Measurements from ENCODE around the gene USP6NL. TPM values are rescaled to one million over a fixed set of nuclear protein-coding genes. Genes with fewer than 3 reads are reported as not detected.

The USP6NL gene
- total and polyA plus RNA-seq, 2 of the 13 experiments (the other 11 are each of a cell fraction or from before 2014, with no cell fraction given) = 10.5 to 22.9 TPM

DNA sequence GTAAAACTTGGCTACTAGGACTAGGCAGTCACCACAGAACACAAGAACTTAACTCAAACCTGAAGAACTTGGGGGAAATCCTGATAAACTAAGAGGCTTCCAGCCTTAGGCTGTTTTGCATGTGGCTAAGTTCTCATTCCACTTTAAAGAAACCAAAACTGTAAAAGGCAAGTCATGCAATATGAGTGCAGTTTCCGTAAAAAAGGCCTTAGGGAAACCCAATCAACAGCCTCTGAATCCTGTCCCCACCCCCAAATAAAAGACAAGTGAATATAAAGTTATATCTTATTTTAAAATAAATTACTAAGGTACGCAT, 95.1 kb downstream of the USP6NL start (continued):
- TF ChIP-seq ZNF775 (CRISPR knock-in tag; IDR thresholded peaks at IDR 0.05; ENCODE audit: borderline replicate concordance) (no peak), HOXA9 (CRISPR knock-in tag; IDR thresholded peaks at IDR 0.05; ENCODE audit: borderline replicate concordance) (no peak), ZBTB7B (CRISPR knock-in tag; IDR thresholded peaks at IDR 0.05) (no peak), ZMAT3 (CRISPR knock-in tag; conservative IDR thresholded peaks at IDR 0.05) (no peak), ZNF724P (CRISPR knock-in tag; IDR thresholded peaks at IDR 0.05; ENCODE audit: borderline replicate concordance) (no peak), HHEX (CRISPR knock-in tag; IDR thresholded peaks at IDR 0.05) (no peak), ZFP90 (CRISPR knock-in tag; IDR thresholded peaks at IDR 0.05; ENCODE audit: borderline replicate concordance) (no peak), EED (CRISPR knock-in tag; IDR thresholded peaks at IDR 0.05) (no peak), ZNF7 (CRISPR knock-in tag; IDR thresholded peaks at IDR 0.05) (no peak)
- TF ChIP-seq, protein P1, sequence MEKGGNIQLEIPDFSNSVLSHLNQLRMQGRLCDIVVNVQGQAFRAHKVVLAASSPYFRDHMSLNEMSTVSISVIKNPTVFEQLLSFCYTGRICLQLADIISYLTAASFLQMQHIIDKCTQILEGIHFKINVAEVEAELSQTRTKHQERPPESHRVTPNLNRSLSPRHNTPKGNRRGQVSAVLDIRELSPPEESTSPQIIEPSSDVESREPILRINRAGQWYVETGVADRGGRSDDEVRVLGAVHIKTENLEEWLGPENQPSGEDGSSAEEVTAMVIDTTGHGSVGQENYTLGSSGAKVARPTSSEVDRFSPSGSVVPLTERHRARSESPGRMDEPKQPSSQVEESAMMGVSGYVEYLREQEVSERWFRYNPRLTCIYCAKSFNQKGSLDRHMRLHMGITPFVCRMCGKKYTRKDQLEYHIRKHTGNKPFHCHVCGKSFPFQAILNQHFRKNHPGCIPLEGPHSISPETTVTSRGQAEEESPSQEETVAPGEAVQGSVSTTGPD (CRISPR knock-in tag; IDR thresholded peaks at IDR 0.05) = no peak
- TF ChIP-seq, protein P2, sequence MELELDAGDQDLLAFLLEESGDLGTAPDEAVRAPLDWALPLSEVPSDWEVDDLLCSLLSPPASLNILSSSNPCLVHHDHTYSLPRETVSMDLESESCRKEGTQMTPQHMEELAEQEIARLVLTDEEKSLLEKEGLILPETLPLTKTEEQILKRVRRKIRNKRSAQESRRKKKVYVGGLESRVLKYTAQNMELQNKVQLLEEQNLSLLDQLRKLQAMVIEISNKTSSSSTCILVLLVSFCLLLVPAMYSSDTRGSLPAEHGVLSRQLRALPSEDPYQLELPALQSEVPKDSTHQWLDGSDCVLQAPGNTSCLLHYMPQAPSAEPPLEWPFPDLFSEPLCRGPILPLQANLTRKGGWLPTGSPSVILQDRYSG (CRISPR knock-in tag; IDR thresholded peaks at IDR 0.05) = no peak

Data from HepG2 (cell line).